Endothelial cell of umbilical vein (primary cell): ENCODE results near the gene MICB. TPM values are rescaled to one million over a fixed set of nuclear protein-coding genes. Genes with fewer than 3 reads are reported as not detected.

ENCODE experiments used
- BruUV-seq: library from RNA; stranded (reverse); fragments of 400-500 nt; replicated peaks from 2 replicates; lab custom pipeline; 2021; lab: Mats Ljungman, UMichigan
- CTCF ChIA-PET: fragments of 300-600, 350-600 bp; sonication (Branson Sonifier 250); formaldehyde crosslinking; loops from one replicate; lab custom pipeline; 2021; ENCODE audit warnings: antibody characterized with exemption, inconsistent platforms; lab: Charles Lee
- POLR2A ChIA-PET: fragments of 300-600, 350-600 bp; sonication (Branson Sonifier 250); formaldehyde crosslinking; loops from one replicate; lab custom pipeline; 2021; ENCODE audit warnings: antibody characterized with exemption, inconsistent platforms; lab: Charles Lee
- DNase-seq: peaks from one replicate; pipeline ENCODE4 v3.0.0-alpha.2; 2011; ENCODE audit warnings: low read depth, low spot score
- FAIRE-seq: peaks from 2 replicates; lab custom pipeline; 2011; peaks lifted over from hg19 to GRCh38; lab: Jason Lieb, UNC
- H2AFZ ChIP-seq: 2 replicates; pipeline ENCODE4 v1.6.0; 2012; ENCODE audit warnings: low read depth, low read length, control low read depth, inconsistent platforms
- H3K27ac ChIP-seq: 2 replicates; pipeline ENCODE4 v1.5.1; 2011; ENCODE audit warnings: low read depth, mild to moderate bottlenecking, control low read depth, low read length, moderate library complexity; ENCODE audit not compliant: insufficient read depth
- H3K27me3 ChIP-seq, 2 experiments: 2 replicates each; pipeline versions ENCODE4 v1.6.0 to v1.6.1; 2011; ENCODE audit warnings: low read length in 2 of 2, mixed read lengths in 1 of 2; ENCODE audit not compliant: control insufficient read depth in 2 of 2, insufficient read depth in 2 of 2
- H3K36me3 ChIP-seq, 2 experiments: 2 replicates in 1 of 2; 3 replicates in 1 of 2; pipeline ENCODE4 v1.5.1; 2011; ENCODE audit warnings: low read length in 2 of 2, mild to moderate bottlenecking in 1 of 2, moderate library complexity in 1 of 2; ENCODE audit not compliant: control insufficient read depth in 2 of 2, insufficient read depth in 2 of 2; ENCODE audit errors: extremely low read depth in 1 of 2
- H3K4me1 ChIP-seq: 3 replicates; pipeline ENCODE4 v1.5.1; 2011; ENCODE audit warnings: mild to moderate bottlenecking, low read length; ENCODE audit not compliant: control insufficient read depth, insufficient read depth; ENCODE audit errors: extremely low read depth
- H3K4me2 ChIP-seq: 2 replicates; pipeline ENCODE4 v1.6.1; 2011; ENCODE audit warnings: low read length, control low read depth, mixed read lengths; ENCODE audit not compliant: insufficient read depth
- H3K4me3 ChIP-seq, 3 experiments: fragments of 200-600 bp in 1 of 3; sonication (generic), shearing (Covaris generic) in 1 of 3; replicated peaks in 1 of 3; 2 replicates each; pipeline ENCODE4 v1.5.1; 2011 to 2016; ENCODE audit warnings: control low read depth in 3 of 3, low read length in 3 of 3, mild to moderate bottlenecking in 2 of 3, inconsistent platforms in 1 of 3, low read depth in 1 of 3, moderate library complexity in 1 of 3; ENCODE audit not compliant: insufficient read depth in 1 of 3
- H3K79me2 ChIP-seq: 2 replicates; pipeline ENCODE4 v1.6.0; 2012; ENCODE audit warnings: low read length, inconsistent platforms; ENCODE audit not compliant: control insufficient read depth, insufficient read depth
- H3K9ac ChIP-seq: replicated peaks from 2 replicates; pipeline ENCODE3; 2011; ENCODE audit warnings: low read length, control low read depth; ENCODE audit not compliant: insufficient read depth; ENCODE audit errors: extremely low read depth
- H3K9me1 ChIP-seq: replicated peaks from 3 replicates; pipeline ENCODE4 v1.6.0; 2011; ENCODE audit warnings: mild to moderate bottlenecking, low read length; ENCODE audit not compliant: control insufficient read depth, insufficient read depth; ENCODE audit errors: extremely low read depth
- H3K9me3 ChIP-seq: replicated peaks from 2 replicates; pipeline ENCODE4 v1.5.1; 2012; ENCODE audit warnings: low read length, inconsistent platforms; ENCODE audit not compliant: control insufficient read depth, insufficient read depth
- H4K20me1 ChIP-seq: replicated peaks from 2 replicates; pipeline ENCODE3; 2011; ENCODE audit warnings: mild to moderate bottlenecking, low read length; ENCODE audit not compliant: control insufficient read depth, insufficient read depth; ENCODE audit errors: extremely low read depth
- EZH2 ChIP-seq: IDR thresholded peaks from 2 replicates; pipeline ENCODE4 v1.6.1; 2012; ENCODE audit warnings: borderline replicate concordance, low read depth, mild to moderate bottlenecking, moderate library complexity, low read length, inconsistent platforms; ENCODE audit not compliant: severe bottlenecking
- FOS ChIP-seq: IDR thresholded peaks from 2 replicates; pipeline ENCODE4 v1.6.1; 2011; ENCODE audit warnings: mild to moderate bottlenecking, low read length, moderate library complexity, borderline replicate concordance; ENCODE audit not compliant: insufficient read depth
- GATA2 ChIP-seq: IDR thresholded peaks from 2 replicates; pipeline ENCODE4 v1.7.0; 2011; ENCODE audit warnings: low read depth, mild to moderate bottlenecking, moderate library complexity, mixed read lengths, low read length; ENCODE audit not compliant: insufficient read length, insufficient read depth
- JUN ChIP-seq: IDR thresholded peaks from 2 replicates; pipeline ENCODE4 v1.6.1; 2011; ENCODE audit warnings: borderline replicate concordance, low read depth; ENCODE audit not compliant: insufficient read length, insufficient read depth
- MYC ChIP-seq: IDR thresholded peaks from one replicate; pipeline ENCODE4 v1.6.1; 2011; ENCODE audit warnings: mild to moderate bottlenecking, low read depth, low read length
- POLR2A ChIP-seq: IDR thresholded peaks from 2 replicates; pipeline ENCODE4 v1.6.1; 2012; ENCODE audit warnings: low read depth, mild to moderate bottlenecking, control low read depth, low read length
- POLR2AphosphoS5 ChIP-seq: IDR thresholded peaks from 2 replicates; pipeline ENCODE4 v1.6.1; 2012; ENCODE audit warnings: low read depth, mild to moderate bottlenecking, control low read depth, low read length, moderate library complexity; ENCODE audit not compliant: insufficient read depth
- dilution Hi-C: fragments of 300-500 bp; cut with MboI; formaldehyde crosslinking; loops from one replicate; pipeline ENCODE4 v1.15.0; 2019; ENCODE audit warnings: low sequenced_read_pairs; ENCODE audit not compliant: extremely low pct_ligation_motif_present
- intact Hi-C: fragments of 100-400 bp; cut with micrococcal nuclease; formaldehyde crosslinking; loops from one replicate; pipeline ENCODE4 v1.10.0; 2022
- polyA plus RNA-seq, 4 experiments: library from polyadenylated mRNA; depleted of rRNA in 3 of 4; stranded (reverse) in 3 of 4; unstranded in 1 of 4; fragments of >200 nt; gene quantifications; 2 replicates each; pipeline versions ENCODE4 v1.2.1 to v1.2.3, GENCODE V29; 2011 to 2012; ENCODE audit warnings: missing spikeins in 1 of 4
- total RNA-seq: library from RNA; stranded (reverse); gene quantifications from 2 replicates; pipeline ENCODE4 v1.2.3, GENCODE V29; 2021
- TF ChIP-seq, protein P1 (sequence below): IDR thresholded peaks from 2 replicates; pipeline ENCODE4 v1.6.1; 2011; ENCODE audit not compliant: insufficient read depth, insufficient read length
- TF ChIP-seq, protein P2 (sequence below), 2 donors: IDR thresholded peaks; 1 replicate in 1 of 2; 2 replicates in 1 of 2; pipeline ENCODE4 v1.5.1; 2011; ENCODE audit warnings: low read length in 2 of 2, mild to moderate bottlenecking in 2 of 2, moderate library complexity in 2 of 2, control low read depth in 1 of 2, inconsistent platforms in 1 of 2, low read depth in 1 of 2; ENCODE audit not compliant: insufficient read depth in 1 of 2; ENCODE audit errors: extremely low read depth in 1 of 2

MICB gene
- total and polyA plus RNA-seq, 2 donors (not counting 3 experiments of a cell fraction or from before 2014, with no cell fraction given), result 32.8 to 36.3 TPM

DNA sequence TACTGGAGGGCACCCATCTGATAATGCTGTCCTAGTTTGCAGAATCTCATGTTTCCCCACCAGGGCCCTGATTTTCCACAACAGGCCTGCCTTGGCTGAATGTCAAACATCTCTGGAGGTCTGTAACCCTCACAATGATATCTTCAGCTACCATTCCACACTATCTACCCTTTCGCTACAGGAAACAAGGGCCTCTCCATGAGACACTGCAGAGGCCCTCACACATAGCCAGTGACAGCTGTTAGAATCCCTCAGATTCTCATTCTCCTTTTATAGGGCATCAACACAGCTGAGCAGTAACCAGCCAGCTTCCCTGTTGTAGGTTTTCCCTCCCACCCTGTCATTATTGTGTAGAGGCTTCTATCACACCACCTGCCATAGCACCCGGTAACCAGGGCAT lies 29.6 kb upstream of the MICB start:
- H3K9ac ChIP-seq, result no peak overlapping the region
- ChIA-PET CTCF (interaction anchor here (1.9 kb wide), 1 partner anchor 69 kb away, joined by 4 read pairs; no protein-coding TSS in a partner anchor), POLR2A (no interaction called here)
- H3K9me1 ChIP-seq, result no peaks in the 10 kb centered on the region
- H2AFZ ChIP-seq, result no peak overlapping the region
- peaks cover 0 to 7% of the 10 kb centered on the region in 2 experiments for H3K27me3 ChIP-seq
- no peak for FAIRE-seq
- dilution Hi-C loops (no loop called here), intact Hi-C loops (no loop called here)
- H3K9me3 ChIP-seq, result no peaks in the 10 kb centered on the region
- no peak overlapping the region for H3K4me3 ChIP-seq
- H3K79me2 ChIP-seq, result no peaks in the 10 kb centered on the region
- no peak overlapping the region for H3K27ac ChIP-seq
- TF ChIP-seq POLR2AphosphoS5, result no peak
- no peak for TF ChIP-seq FOS
- no peak for TF ChIP-seq GATA2
- no peak for TF ChIP-seq POLR2A
- TF ChIP-seq, protein P1, sequence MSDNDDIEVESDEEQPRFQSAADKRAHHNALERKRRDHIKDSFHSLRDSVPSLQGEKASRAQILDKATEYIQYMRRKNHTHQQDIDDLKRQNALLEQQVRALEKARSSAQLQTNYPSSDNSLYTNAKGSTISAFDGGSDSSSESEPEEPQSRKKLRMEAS, result no peak
- TF ChIP-seq, protein P2, sequence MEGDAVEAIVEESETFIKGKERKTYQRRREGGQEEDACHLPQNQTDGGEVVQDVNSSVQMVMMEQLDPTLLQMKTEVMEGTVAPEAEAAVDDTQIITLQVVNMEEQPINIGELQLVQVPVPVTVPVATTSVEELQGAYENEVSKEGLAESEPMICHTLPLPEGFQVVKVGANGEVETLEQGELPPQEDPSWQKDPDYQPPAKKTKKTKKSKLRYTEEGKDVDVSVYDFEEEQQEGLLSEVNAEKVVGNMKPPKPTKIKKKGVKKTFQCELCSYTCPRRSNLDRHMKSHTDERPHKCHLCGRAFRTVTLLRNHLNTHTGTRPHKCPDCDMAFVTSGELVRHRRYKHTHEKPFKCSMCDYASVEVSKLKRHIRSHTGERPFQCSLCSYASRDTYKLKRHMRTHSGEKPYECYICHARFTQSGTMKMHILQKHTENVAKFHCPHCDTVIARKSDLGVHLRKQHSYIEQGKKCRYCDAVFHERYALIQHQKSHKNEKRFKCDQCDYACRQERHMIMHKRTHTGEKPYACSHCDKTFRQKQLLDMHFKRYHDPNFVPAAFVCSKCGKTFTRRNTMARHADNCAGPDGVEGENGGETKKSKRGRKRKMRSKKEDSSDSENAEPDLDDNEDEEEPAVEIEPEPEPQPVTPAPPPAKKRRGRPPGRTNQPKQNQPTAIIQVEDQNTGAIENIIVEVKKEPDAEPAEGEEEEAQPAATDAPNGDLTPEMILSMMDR (IDR thresholded peaks at IDR 0.05; ENCODE audit: extremely low read depth in 1 of 2, insufficient read depth in 1 of 2, low read depth in 1 of 2, low read length in 2 of 2), result no peak
- no peak for TF ChIP-seq EZH2
- TF ChIP-seq MYC, result no peak
- TF ChIP-seq JUN, result no peak
- H3K4me2 ChIP-seq, result no peak overlapping the region
- no peaks in the 10 kb centered on the region for H3K4me1 ChIP-seq
- DNase-seq, result no peak
- no TSS peak for BruUV-seq
- H3K36me3 ChIP-seq, result no peaks in the 10 kb centered on the region
- H4K20me1 ChIP-seq, result no peaks in the 10 kb centered on the region
